ENCODE measurements around the gene PCBP4. TPM values are rescaled to one million over a fixed set of nuclear protein-coding genes. Genes with fewer than 3 reads are reported as not detected.
"Not testable (repeated sequence)": the region's sequence is repeated elsewhere in the genome, so short reads cannot be mapped to it uniquely, and the experiment has no call there.

The PCBP4 gene
- total and polyA plus RNA-seq, 2 donors (not counting 1 experiment from before 2014, with no cell fraction given), result 15.3 to 25.6 TPM

DNA sequence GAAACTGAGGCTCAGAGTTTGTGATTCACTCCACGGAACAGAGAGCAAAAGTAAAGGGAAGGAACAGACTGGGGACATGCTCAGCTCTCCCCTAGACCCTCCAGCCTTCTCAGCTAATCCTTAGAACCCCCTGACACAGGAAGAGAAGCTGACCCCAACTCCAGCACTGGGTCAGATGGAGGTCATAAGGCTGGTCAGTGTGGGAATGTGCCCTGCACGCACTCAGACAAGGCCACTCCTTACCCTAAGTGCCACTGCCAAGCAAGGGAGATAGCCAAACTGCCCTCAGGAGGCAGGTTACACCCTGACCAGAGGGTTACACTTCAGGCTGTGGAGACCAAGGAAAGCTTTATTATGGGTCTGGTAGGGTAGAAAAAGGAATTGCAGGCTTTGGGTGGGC is 27.3 kb upstream of the PCBP4 start:
- Mint-ChIP-seq H3K27ac (no peak overlapping the region), H3K4me1 (peaks cover 33% of the 10 kb centered on the region), H3K27me3 (peaks cover 6% of the 10 kb centered on the region), H3K4me3 (peak overlapping the region; percentile 100), H3K9me3 (ENCODE audit: insufficient read depth) (no peaks in the 10 kb centered on the region)
- ATAC-seq (ENCODE audit: low read depth) (no peak), DNase-seq (no peak)
- no peaks in the 10 kb centered on the region for H3K9me3 ChIP-seq (ENCODE audit: control extremely low read depth in 1 of 3, control insufficient read depth in 2 of 3, insufficient read depth in 1 of 3, low read length in 2 of 3)
- H4K20me1 ChIP-seq (ENCODE audit: control insufficient read depth, insufficient read depth, low read length, poor library complexity, severe bottlenecking), result peaks cover 37% of the 10 kb centered on the region
- intact Hi-C loops (cut with micrococcal nuclease), result loop anchor here (2.0 kb wide), 2 partner anchors 20 to 542 kb away; partner anchors contain the start of genes ABHD14A, ABHD14B and UQCC5
- POLR2A ChIA-PET, result interaction anchor here (0.5 to 2.5 kb wide), 3 partner anchors 12 to 1666 kb away, joined by 3 to 25 read pairs (median 4); partner anchors contain the start of gene ACY1
- H3K4me1 ChIP-seq (ENCODE audit: control insufficient read depth in 2 of 2, insufficient read depth in 2 of 2, low read length in 2 of 2), result peaks cover 13 to 19% of the 10 kb centered on the region in 2 donors
- no CpG with 5 or more reads among the region's 2 CpGs for WGBS (ENCODE audit: insufficient coverage)
- H3K36me3 ChIP-seq (replicated peaks in 1 of 2; ENCODE audit: control extremely low read depth in 1 of 2, control insufficient read depth in 1 of 2, extremely low read depth in 1 of 2, insufficient read depth in 2 of 2, low read length in 1 of 2), result peaks cover 0 to 26% of the 10 kb centered on the region in 2 experiments
- H3K79me2 ChIP-seq (ENCODE audit: control insufficient read depth, insufficient read depth, low read length), result peaks cover 17% of the 10 kb centered on the region
- no peaks in the 10 kb centered on the region for H3K27me3 ChIP-seq (replicated peaks in 1 of 4; ENCODE audit: control extremely low read depth in 1 of 4, control insufficient read depth in 3 of 4, insufficient read depth in 4 of 4, low read length in 3 of 4)
- peak overlapping the region; percentile 88 for H3K4me2 ChIP-seq (replicated peaks; ENCODE audit: low read depth, low read length, poor library complexity, severe bottlenecking)
- H3K27ac ChIP-seq (ENCODE audit: low read length in 2 of 2), result peak overlapping the region in 1 of 2 donors; percentile 87
- no peak overlapping the region for H2AFZ ChIP-seq (ENCODE audit: insufficient read depth, low read depth, low read length, poor library complexity, severe bottlenecking)
- H3K9ac ChIP-seq (ENCODE audit: low read length), result peak overlapping the region; percentile 90
- peak overlapping the region in 2 of 5 experiments; percentile 9 to 99 for H3K4me3 ChIP-seq (ENCODE audit: control extremely low read depth in 1 of 5, extremely low read depth in 1 of 5, insufficient read depth in 1 of 5, low read depth in 2 of 5, low read length in 4 of 5)
- TF ChIP-seq CTCF (IDR thresholded peaks at IDR 0.05) (no peak), EZH2 (IDR thresholded peaks at IDR 0.05; ENCODE audit: borderline replicate concordance, insufficient read depth, low read depth, low read length, poor library complexity, severe bottlenecking) (no peak)
- CTCF ChIA-PET, result interaction anchor here (0.7 to 2.7 kb wide), 6 partner anchors 11 to 1383 kb away, joined by 3 to 25 read pairs (median 5); partner anchors contain the start of genes ABHD14A, ABHD14B, ACY1 and RRP9

- CTCF ChIA-PET, result interaction anchor here (1.2 kb wide), 1 partner anchor 151 kb away, joined by 3 read pairs; no protein-coding TSS in a partner anchor
- H3K4me2 ChIP-seq (replicated peaks; ENCODE audit: low read depth, low read length, poor library complexity, severe bottlenecking); ATAC-seq (ENCODE audit: low read depth); H2AFZ ChIP-seq (ENCODE audit: insufficient read depth, low read depth, low read length, poor library complexity, severe bottlenecking); H3K9ac ChIP-seq (ENCODE audit: low read length); H3K27me3 ChIP-seq (replicated peaks in 1 of 4; ENCODE audit: control extremely low read depth in 1 of 4, control insufficient read depth in 3 of 4, insufficient read depth in 4 of 4, low read length in 3 of 4); H3K9me3 Mint-ChIP-seq (ENCODE audit: insufficient read depth); H3K4me3 ChIP-seq (ENCODE audit: control extremely low read depth in 1 of 5, extremely low read depth in 1 of 5, insufficient read depth in 1 of 5, low read depth in 2 of 5, low read length in 4 of 5); H3K27ac ChIP-seq (ENCODE audit: low read length in 2 of 2); DNase-seq; H3K27me3 Mint-ChIP-seq; H3K9me3 ChIP-seq (ENCODE audit: control extremely low read depth in 1 of 3, control insufficient read depth in 2 of 3, insufficient read depth in 1 of 3, low read length in 2 of 3): not testable (repeated sequence)
- intact Hi-C loops (cut with micrococcal nuclease), result loop anchor here (2.0 kb wide), 2 partner anchors 19 to 543 kb away; partner anchors contain the start of genes ABHD14A, ABHD14B and UQCC5
- POLR2A ChIA-PET, result interaction anchor here (2.5 kb wide), 1 partner anchor 11 kb away, joined by 25 read pairs; the partner anchor contains the start of gene ACY1
- Histone ChIP-seq H3K79me2 (ENCODE audit: control insufficient read depth, insufficient read depth, low read length) (peaks cover 17% of the 10 kb centered on the region), H4K20me1 (ENCODE audit: control insufficient read depth, insufficient read depth, low read length, poor library complexity, severe bottlenecking) (peaks cover 37% of the 10 kb centered on the region), H3K4me1 (ENCODE audit: control insufficient read depth in 2 of 2, insufficient read depth in 2 of 2, low read length in 2 of 2) (peaks cover 13 to 19% of the 10 kb centered on the region in 2 donors), H3K36me3 (replicated peaks in 1 of 2; ENCODE audit: control extremely low read depth in 1 of 2, control insufficient read depth in 1 of 2, extremely low read depth in 1 of 2, insufficient read depth in 2 of 2, low read length in 1 of 2) (peaks cover 0 to 26% of the 10 kb centered on the region in 2 experiments)
- Mint-ChIP-seq H3K4me3 (peak overlapping the region; percentile 100), H3K4me1 (peaks cover 33% of the 10 kb centered on the region), H3K27ac (peak overlapping the region; percentile 26)
- 92% methylated on average over 6 of the region's 13 CpGs for whole genome bisulfite sequencing (ENCODE audit: insufficient coverage)
These were observed 26.4 kb upstream of the PCBP4 start for GRCh38 chr3:51993657-51994056.

All from B cell (primary cell).